ENCODE results near the gene FBLN1. TPM values are rescaled to one million over a fixed set of nuclear protein-coding genes. Genes with fewer than 3 reads are reported as not detected.
"Not testable (repeated sequence)": the region's sequence is repeated elsewhere in the genome, so short reads cannot be mapped to it uniquely, and the experiment has no call there.

FBLN1 gene
- total RNA-seq, 1 experiment from 2014 or later = 183 TPM

DNA sequence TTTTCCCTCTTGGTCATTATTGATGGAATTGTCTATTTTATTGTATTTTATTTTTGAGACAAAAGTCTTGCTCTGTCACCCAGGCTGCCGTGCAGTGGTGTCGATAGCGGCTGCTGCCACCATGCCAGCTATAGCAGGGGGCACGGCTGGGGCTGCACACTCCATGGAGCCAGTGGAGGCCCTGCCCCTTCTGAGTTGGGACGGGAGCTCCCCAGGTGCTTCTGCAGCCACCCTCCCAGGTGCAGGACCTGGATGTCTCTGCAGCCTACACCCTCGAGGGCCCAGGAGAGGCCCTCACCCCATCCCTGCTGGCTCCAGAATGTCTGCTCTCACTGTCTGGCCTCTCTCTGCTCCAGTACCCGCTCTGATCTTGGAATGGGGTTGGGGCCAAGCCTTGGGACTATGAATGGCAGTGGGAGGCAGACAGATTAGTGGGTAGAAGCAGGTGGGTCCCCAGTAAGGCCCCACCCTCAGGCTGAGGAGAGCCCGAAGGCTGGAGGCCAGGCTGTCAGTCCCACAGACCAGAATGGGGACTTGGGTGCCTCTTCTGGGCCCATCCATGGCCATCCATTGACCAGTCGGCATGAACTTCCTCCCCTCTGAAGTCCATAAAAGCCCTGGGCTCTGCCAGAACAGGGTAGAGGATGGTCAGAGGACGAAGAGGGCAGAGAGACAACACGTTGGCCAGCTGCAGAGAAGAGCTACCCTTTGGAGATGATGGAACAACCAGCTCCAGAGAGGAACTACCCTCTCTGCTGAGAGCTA, 119.3 kb downstream of the FBLN1 start:
- ChIA-PET POLR2A (no interaction called here), CTCF (interaction anchor here (1.0 kb wide), 1 partner anchor 44 kb away, joined by 3 read pairs; no protein-coding TSS in a partner anchor)
- ATAC-seq (no peak), DNase-seq (ENCODE audit: low spot score) (no peak)
- TF ChIP-seq, protein P1, sequence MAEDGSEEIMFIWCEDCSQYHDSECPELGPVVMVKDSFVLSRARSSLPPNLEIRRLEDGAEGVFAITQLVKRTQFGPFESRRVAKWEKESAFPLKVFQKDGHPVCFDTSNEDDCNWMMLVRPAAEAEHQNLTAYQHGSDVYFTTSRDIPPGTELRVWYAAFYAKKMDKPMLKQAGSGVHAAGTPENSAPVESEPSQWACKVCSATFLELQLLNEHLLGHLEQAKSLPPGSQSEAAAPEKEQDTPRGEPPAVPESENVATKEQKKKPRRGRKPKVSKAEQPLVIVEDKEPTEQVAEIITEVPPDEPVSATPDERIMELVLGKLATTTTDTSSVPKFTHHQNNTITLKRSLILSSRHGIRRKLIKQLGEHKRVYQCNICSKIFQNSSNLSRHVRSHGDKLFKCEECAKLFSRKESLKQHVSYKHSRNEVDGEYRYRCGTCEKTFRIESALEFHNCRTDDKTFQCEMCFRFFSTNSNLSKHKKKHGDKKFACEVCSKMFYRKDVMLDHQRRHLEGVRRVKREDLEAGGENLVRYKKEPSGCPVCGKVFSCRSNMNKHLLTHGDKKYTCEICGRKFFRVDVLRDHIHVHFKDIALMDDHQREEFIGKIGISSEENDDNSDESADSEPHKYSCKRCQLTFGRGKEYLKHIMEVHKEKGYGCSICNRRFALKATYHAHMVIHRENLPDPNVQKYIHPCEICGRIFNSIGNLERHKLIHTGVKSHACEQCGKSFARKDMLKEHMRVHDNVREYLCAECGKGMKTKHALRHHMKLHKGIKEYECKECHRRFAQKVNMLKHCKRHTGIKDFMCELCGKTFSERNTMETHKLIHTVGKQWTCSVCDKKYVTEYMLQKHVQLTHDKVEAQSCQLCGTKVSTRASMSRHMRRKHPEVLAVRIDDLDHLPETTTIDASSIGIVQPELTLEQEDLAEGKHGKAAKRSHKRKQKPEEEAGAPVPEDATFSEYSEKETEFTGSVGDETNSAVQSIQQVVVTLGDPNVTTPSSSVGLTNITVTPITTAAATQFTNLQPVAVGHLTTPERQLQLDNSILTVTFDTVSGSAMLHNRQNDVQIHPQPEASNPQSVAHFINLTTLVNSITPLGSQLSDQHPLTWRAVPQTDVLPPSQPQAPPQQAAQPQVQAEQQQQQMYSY (CRISPR knock-in tag; IDR thresholded peaks at IDR 0.05) = no peak
- TF ChIP-seq ETV6 (CRISPR knock-in tag; IDR thresholded peaks at IDR 0.05) (no peak), FOXP1 (CRISPR knock-in tag; IDR thresholded peaks at IDR 0.05; ENCODE audit: borderline replicate concordance) (no peak), CBFB (CRISPR knock-in tag; IDR thresholded peaks at IDR 0.05; ENCODE audit: low read depth) (no peak), JUN (CRISPR knock-in tag; IDR thresholded peaks at IDR 0.05) (no peak), EMX1 (CRISPR knock-in tag; IDR thresholded peaks at IDR 0.05) (no peak), KAT7 (CRISPR knock-in tag; IDR thresholded peaks at IDR 0.05; ENCODE audit: borderline replicate concordance) (no peak), GTF2I (CRISPR knock-in tag; conservative IDR thresholded peaks at IDR 0.05) (no peak), ZNF219 (CRISPR knock-in tag; IDR thresholded peaks at IDR 0.05; ENCODE audit: borderline replicate concordance) (no peak), SOX15 (CRISPR knock-in tag; IDR thresholded peaks at IDR 0.05) (no peak)
- TF ChIP-seq, protein P2, sequence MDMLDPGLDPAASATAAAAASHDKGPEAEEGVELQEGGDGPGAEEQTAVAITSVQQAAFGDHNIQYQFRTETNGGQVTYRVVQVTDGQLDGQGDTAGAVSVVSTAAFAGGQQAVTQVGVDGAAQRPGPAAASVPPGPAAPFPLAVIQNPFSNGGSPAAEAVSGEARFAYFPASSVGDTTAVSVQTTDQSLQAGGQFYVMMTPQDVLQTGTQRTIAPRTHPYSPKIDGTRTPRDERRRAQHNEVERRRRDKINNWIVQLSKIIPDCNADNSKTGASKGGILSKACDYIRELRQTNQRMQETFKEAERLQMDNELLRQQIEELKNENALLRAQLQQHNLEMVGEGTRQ (CRISPR knock-in tag; IDR thresholded peaks at IDR 0.05) = no peak
- TF ChIP-seq, protein P3, sequence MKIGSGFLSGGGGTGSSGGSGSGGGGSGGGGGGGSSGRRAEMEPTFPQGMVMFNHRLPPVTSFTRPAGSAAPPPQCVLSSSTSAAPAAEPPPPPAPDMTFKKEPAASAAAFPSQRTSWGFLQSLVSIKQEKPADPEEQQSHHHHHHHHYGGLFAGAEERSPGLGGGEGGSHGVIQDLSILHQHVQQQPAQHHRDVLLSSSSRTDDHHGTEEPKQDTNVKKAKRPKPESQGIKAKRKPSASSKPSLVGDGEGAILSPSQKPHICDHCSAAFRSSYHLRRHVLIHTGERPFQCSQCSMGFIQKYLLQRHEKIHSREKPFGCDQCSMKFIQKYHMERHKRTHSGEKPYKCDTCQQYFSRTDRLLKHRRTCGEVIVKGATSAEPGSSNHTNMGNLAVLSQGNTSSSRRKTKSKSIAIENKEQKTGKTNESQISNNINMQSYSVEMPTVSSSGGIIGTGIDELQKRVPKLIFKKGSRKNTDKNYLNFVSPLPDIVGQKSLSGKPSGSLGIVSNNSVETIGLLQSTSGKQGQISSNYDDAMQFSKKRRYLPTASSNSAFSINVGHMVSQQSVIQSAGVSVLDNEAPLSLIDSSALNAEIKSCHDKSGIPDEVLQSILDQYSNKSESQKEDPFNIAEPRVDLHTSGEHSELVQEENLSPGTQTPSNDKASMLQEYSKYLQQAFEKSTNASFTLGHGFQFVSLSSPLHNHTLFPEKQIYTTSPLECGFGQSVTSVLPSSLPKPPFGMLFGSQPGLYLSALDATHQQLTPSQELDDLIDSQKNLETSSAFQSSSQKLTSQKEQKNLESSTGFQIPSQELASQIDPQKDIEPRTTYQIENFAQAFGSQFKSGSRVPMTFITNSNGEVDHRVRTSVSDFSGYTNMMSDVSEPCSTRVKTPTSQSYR (CRISPR knock-in tag; IDR thresholded peaks at IDR 0.05) = no peak
- TF ChIP-seq, protein P4, sequence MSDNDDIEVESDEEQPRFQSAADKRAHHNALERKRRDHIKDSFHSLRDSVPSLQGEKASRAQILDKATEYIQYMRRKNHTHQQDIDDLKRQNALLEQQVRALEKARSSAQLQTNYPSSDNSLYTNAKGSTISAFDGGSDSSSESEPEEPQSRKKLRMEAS (CRISPR knock-in tag; IDR thresholded peaks at IDR 0.05) = no peak
- TF ChIP-seq, protein P5, sequence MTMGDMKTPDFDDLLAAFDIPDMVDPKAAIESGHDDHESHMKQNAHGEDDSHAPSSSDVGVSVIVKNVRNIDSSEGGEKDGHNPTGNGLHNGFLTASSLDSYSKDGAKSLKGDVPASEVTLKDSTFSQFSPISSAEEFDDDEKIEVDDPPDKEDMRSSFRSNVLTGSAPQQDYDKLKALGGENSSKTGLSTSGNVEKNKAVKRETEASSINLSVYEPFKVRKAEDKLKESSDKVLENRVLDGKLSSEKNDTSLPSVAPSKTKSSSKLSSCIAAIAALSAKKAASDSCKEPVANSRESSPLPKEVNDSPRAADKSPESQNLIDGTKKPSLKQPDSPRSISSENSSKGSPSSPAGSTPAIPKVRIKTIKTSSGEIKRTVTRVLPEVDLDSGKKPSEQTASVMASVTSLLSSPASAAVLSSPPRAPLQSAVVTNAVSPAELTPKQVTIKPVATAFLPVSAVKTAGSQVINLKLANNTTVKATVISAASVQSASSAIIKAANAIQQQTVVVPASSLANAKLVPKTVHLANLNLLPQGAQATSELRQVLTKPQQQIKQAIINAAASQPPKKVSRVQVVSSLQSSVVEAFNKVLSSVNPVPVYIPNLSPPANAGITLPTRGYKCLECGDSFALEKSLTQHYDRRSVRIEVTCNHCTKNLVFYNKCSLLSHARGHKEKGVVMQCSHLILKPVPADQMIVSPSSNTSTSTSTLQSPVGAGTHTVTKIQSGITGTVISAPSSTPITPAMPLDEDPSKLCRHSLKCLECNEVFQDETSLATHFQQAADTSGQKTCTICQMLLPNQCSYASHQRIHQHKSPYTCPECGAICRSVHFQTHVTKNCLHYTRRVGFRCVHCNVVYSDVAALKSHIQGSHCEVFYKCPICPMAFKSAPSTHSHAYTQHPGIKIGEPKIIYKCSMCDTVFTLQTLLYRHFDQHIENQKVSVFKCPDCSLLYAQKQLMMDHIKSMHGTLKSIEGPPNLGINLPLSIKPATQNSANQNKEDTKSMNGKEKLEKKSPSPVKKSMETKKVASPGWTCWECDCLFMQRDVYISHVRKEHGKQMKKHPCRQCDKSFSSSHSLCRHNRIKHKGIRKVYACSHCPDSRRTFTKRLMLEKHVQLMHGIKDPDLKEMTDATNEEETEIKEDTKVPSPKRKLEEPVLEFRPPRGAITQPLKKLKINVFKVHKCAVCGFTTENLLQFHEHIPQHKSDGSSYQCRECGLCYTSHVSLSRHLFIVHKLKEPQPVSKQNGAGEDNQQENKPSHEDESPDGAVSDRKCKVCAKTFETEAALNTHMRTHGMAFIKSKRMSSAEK (CRISPR knock-in tag; IDR thresholded peaks at IDR 0.05; ENCODE audit: borderline replicate concordance) = no peak
- TF ChIP-seq, protein P6, sequence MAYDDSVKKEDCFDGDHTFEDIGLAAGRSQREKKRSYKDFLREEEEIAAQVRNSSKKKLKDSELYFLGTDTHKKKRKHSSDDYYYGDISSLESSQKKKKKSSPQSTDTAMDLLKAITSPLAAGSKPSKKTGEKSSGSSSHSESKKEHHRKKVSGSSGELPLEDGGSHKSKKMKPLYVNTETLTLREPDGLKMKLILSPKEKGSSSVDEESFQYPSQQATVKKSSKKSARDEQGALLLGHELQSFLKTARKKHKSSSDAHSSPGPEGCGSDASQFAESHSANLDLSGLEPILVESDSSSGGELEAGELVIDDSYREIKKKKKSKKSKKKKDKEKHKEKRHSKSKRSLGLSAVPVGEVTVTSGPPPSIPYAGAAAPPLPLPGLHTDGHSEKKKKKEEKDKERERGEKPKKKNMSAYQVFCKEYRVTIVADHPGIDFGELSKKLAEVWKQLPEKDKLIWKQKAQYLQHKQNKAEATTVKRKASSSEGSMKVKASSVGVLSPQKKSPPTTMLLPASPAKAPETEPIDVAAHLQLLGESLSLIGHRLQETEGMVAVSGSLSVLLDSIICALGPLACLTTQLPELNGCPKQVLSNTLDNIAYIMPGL (CRISPR knock-in tag; IDR thresholded peaks at IDR 0.05) = no peak
- H3K4me3 Mint-ChIP-seq = no peak overlapping the region
- H3K27me3 Mint-ChIP-seq (ENCODE audit: low read depth) = peaks cover 3% of the 10 kb centered on the region
- no peak overlapping the region for H3K27ac Mint-ChIP-seq
- H3K4me1 Mint-ChIP-seq = peaks cover 11% of the 10 kb centered on the region
- H3K9me3 Mint-ChIP-seq = peaks cover 19% of the 10 kb centered on the region
- H3K36me3 Mint-ChIP-seq = peaks cover 5% of the 10 kb centered on the region; the same call in 1 of the 2 replicates

DNA sequence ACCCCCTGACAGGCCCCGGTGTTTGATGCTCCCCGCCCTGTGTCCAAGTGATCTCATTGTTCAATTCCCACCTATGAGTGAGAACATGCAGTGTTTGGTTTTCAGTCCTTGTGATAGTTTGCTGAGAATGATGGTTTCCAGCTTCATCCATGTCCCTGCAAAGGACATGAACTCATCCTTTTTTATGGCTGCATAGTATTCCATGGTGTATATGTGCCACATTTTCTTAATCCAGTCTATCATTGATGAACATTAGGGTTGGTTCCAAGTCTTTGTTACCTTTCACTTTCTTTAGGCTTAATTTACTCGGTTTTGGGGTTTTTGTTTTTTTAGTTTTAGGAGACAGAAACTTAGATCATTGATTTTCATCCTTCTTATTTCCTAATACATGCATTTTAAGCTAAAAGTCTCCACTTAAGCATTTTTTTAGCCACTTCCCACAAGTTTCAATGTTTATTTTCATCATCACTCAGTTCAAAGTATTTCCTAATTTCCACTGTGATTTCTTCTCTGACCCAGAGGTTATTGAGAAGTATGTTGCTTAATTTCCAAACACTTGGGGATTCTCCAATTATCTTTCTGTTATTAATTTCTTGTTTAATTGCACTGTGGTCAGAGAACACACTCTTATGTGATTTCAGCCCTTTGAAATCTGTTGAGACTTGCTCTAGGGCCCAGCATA, 120.9 kb downstream of the FBLN1 start:
- H3K27ac Mint-ChIP-seq; DNase-seq (ENCODE audit: low spot score); H3K27me3 Mint-ChIP-seq (ENCODE audit: low read depth); H3K4me3 Mint-ChIP-seq; POLR2A ChIA-PET; ATAC-seq; H3K36me3 Mint-ChIP-seq: not testable (repeated sequence)
- H3K4me1 Mint-ChIP-seq = peaks cover 12% of the 10 kb centered on the region
- H3K9me3 Mint-ChIP-seq = peaks cover 19% of the 10 kb centered on the region
- CTCF ChIA-PET = interaction anchor here (1.1 kb wide), 1 partner anchor 208 kb away, joined by 3 read pairs; no protein-coding TSS in a partner anchor
